Fibroblast of pulmonary artery (primary cell): ENCODE measurements around the gene TENM3.

ENCODE experiments used
- DNase-seq: peaks from one replicate; pipeline ENCODE4 v3.0.0-alpha.2; 2010; ENCODE audit warnings: low read depth
- H3K4me3 ChIP-seq: replicated peaks from 2 replicates; pipeline ENCODE4 v1.5.1; 2011; ENCODE audit warnings: low read depth, mild to moderate bottlenecking, control low read depth, low read length, moderate library complexity
- CTCF ChIP-seq: IDR thresholded peaks from 2 replicates; pipeline ENCODE4 v1.5.1; 2011; ENCODE audit warnings: mild to moderate bottlenecking, control low read depth, low read length, inconsistent platforms; ENCODE audit errors: missing control alignments

TENM3 gene

GRCh38 chr4:182699201-182699600 lies 456.0 kb downstream of the TENM3 start:
- no peak for DNase-seq
- no peak for TF ChIP-seq CTCF
- H3K4me3 ChIP-seq, result no peak overlapping the region

- H3K4me3 ChIP-seq, result no peak overlapping the region
- TF ChIP-seq CTCF, result no peak
- DNase-seq, result peak; percentile 30
Measured at GRCh38 chr4:182699795-182700194, 456.6 kb downstream of the TENM3 start.

- no peak for DNase-seq
- no peak overlapping the region for H3K4me3 ChIP-seq
- TF ChIP-seq CTCF, result no peak
Measured at GRCh38 chr4:182700362-182701160, 457.4 kb downstream of the TENM3 start.

GRCh38 chr4:182704077-182704476 lies 460.9 kb downstream of the TENM3 start:
- no peak for DNase-seq
- TF ChIP-seq CTCF, result no peak
- no peak overlapping the region for H3K4me3 ChIP-seq

GRCh38 chr4:182704948-182705347 lies 461.7 kb downstream of the TENM3 start:
- no peak overlapping the region for H3K4me3 ChIP-seq
- DNase-seq, result no peak
- no peak for TF ChIP-seq CTCF

GRCh38 chr4:182705389-182705788 lies 462.2 kb downstream of the TENM3 start:
- no peak for DNase-seq
- TF ChIP-seq CTCF, result no peak

GRCh38 chr4:182711211-182711610 lies 468.0 kb downstream of the TENM3 start:
- no peak overlapping the region for H3K4me3 ChIP-seq
- TF ChIP-seq CTCF, result no peak
- DNase-seq, result peak; percentile 4

More at GRCh38 chr4:182705389-182705788, 462.2 kb downstream of the TENM3 start:
- no peak overlapping the region for H3K4me3 ChIP-seq
